ENCODE measurements around the gene TGFBR3. TPM values are rescaled to one million over a fixed set of nuclear protein-coding genes. Genes with fewer than 3 reads are reported as not detected.

The TGFBR3 gene
- total and polyA plus RNA-seq, 9 of the 15 experiments (the other 6 are each of a cell fraction or from before 2014, with no cell fraction given) = 3.6 to 32.4 (median 15.6) TPM

DNA sequence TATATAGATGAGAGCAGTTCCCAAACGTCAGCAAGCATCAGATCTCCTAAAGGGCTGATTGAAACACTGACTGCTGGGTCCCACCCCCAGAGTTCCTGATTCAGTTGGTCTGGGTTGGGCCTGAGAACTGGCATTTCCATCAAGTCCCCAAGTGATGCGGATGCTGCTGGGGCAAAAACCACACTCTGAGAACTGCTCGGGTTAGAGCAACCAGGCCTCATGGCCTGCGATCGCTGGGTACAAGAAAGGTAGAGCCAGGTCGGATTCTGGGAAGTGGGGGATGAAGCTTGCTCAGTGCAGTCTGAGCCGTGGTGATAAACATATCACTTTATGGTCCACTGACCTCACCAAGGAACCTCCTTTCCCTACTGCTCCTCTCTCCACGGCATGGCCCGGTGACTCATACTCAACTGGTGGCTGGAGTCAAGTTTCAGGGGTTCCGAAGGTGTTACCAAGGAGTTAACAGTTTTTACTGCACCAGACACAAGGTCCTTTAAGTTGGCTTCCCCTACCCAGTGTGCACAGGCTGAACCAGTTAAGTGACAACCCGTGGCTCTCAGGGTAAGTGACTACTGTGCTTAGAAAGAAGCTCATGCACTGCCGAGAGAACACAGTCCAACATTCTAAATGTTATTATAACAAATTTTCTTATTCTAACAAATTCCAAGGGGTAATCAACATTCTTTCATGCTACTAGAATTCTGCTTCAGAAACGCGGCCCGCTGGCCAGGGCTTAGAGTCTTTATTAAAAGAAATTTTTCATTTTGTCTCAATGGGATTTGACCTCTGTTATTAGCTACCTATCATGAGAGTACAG, 153.5 kb downstream of the TGFBR3 start (continued):
- TF ChIP-seq, protein P1, sequence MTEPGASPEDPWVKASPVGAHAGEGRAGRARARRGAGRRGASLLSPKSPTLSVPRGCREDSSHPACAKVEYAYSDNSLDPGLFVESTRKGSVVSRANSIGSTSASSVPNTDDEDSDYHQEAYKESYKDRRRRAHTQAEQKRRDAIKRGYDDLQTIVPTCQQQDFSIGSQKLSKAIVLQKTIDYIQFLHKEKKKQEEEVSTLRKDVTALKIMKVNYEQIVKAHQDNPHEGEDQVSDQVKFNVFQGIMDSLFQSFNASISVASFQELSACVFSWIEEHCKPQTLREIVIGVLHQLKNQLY (CRISPR knock-in tag; conservative IDR thresholded peaks at IDR 0.05) = no peak
- TF ChIP-seq, protein P2, sequence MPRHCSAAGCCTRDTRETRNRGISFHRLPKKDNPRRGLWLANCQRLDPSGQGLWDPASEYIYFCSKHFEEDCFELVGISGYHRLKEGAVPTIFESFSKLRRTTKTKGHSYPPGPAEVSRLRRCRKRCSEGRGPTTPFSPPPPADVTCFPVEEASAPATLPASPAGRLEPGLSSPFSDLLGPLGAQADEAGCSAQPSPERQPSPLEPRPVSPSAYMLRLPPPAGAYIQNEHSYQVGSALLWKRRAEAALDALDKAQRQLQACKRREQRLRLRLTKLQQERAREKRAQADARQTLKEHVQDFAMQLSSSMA (CRISPR knock-in tag; IDR thresholded peaks at IDR 0.05) = no peak
- TF ChIP-seq ZNF263 (CRISPR knock-in tag; IDR thresholded peaks at IDR 0.05; ENCODE audit: borderline replicate concordance) = no peak
- TF ChIP-seq NR1H2 (CRISPR knock-in tag; IDR thresholded peaks at IDR 0.05) = no peak
- TF ChIP-seq SREBF2 (CRISPR knock-in tag; IDR thresholded peaks at IDR 0.05) = no peak
- no peak for TF ChIP-seq POLR3G (IDR thresholded peaks at IDR 0.05; ENCODE audit: extremely low read depth, insufficient read length, insufficient replicate concordance)
- TF ChIP-seq ZNF778 (CRISPR knock-in tag; IDR thresholded peaks at IDR 0.05) = no peak
- TF ChIP-seq ZNF197 (CRISPR knock-in tag; IDR thresholded peaks at IDR 0.05; ENCODE audit: low read depth) = no peak; the same call in 1 of the 2 replicates
- TF ChIP-seq, protein P3, sequence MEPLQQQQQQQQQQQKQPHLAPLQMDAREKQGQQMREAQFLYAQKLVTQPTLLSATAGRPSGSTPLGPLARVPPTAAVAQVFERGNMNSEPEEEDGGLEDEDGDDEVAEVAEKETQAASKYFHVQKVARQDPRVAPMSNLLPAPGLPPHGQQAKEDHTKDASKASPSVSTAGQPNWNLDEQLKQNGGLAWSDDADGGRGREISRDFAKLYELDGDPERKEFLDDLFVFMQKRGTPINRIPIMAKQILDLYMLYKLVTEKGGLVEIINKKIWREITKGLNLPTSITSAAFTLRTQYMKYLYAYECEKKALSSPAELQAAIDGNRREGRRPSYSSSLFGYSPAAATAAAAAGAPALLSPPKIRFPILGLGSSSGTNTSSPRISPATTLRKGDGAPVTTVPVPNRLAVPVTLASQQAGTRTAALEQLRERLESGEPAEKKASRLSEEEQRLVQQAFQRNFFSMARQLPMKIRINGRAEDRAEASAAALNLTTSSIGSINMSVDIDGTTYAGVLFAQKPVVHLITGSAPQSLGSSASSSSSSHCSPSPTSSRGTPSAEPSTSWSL (CRISPR knock-in tag; IDR thresholded peaks at IDR 0.05; ENCODE audit: borderline replicate concordance) = no peak
- no peak for TF ChIP-seq XRCC3 (IDR thresholded peaks at IDR 0.05)
- no peak for TF ChIP-seq OTX1 (CRISPR knock-in tag; IDR thresholded peaks at IDR 0.05)
- TF ChIP-seq ZSCAN32 (CRISPR knock-in tag; IDR thresholded peaks at IDR 0.05) = no peak
- no peak; the same call in 1 of the 2 replicates for TF ChIP-seq ZNF324 (CRISPR knock-in tag; IDR thresholded peaks at IDR 0.05)
- TF ChIP-seq ZBED1 (IDR thresholded peaks at IDR 0.05) = peak; percentile 84
- TF ChIP-seq ZFX (CRISPR knock-in tag; IDR thresholded peaks at IDR 0.05) = peak; percentile 72
- TF ChIP-seq CTBP1 (IDR thresholded peaks at IDR 0.05; ENCODE audit: borderline replicate concordance) = peak; percentile 99
- peak; percentile 67; the same call in 1 of the 2 replicates for TF ChIP-seq ESRRA (IDR thresholded peaks at IDR 0.05; ENCODE audit: borderline replicate concordance, low read depth)
- TF ChIP-seq, protein P4, sequence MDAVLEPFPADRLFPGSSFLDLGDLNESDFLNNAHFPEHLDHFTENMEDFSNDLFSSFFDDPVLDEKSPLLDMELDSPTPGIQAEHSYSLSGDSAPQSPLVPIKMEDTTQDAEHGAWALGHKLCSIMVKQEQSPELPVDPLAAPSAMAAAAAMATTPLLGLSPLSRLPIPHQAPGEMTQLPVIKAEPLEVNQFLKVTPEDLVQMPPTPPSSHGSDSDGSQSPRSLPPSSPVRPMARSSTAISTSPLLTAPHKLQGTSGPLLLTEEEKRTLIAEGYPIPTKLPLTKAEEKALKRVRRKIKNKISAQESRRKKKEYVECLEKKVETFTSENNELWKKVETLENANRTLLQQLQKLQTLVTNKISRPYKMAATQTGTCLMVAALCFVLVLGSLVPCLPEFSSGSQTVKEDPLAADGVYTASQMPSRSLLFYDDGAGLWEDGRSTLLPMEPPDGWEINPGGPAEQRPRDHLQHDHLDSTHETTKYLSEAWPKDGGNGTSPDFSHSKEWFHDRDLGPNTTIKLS (IDR thresholded peaks at IDR 0.05; ENCODE audit: borderline replicate concordance, low read depth) = peak; percentile 32; the same call in 1 of the 2 replicates
- no peak for TF ChIP-seq BDP1 (IDR thresholded peaks at IDR 0.05; ENCODE audit: insufficient read depth, insufficient read length)
- peak; percentile 78 for TF ChIP-seq MEIS2 (IDR thresholded peaks at IDR 0.05; ENCODE audit: partially characterized antibody)
- TF ChIP-seq, protein P5, sequence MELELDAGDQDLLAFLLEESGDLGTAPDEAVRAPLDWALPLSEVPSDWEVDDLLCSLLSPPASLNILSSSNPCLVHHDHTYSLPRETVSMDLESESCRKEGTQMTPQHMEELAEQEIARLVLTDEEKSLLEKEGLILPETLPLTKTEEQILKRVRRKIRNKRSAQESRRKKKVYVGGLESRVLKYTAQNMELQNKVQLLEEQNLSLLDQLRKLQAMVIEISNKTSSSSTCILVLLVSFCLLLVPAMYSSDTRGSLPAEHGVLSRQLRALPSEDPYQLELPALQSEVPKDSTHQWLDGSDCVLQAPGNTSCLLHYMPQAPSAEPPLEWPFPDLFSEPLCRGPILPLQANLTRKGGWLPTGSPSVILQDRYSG (tag; conservative IDR thresholded peaks at IDR 0.05; ENCODE audit: low read depth) = peak; percentile 74; the same call in 1 of the 2 replicates
- TF ChIP-seq ZNF3 (CRISPR knock-in tag; IDR thresholded peaks at IDR 0.05) = no peak
- TF ChIP-seq FOXK1 (CRISPR knock-in tag; IDR thresholded peaks at IDR 0.05; ENCODE audit: borderline replicate concordance) = no peak
- TF ChIP-seq ZFPM2 (CRISPR knock-in tag; IDR thresholded peaks at IDR 0.05) = no peak
